Mesendoderm (in vitro differentiated cells): Measurements from ENCODE around the gene RAD50.

Experiments used
- DNase-seq: peaks from one replicate; pipeline ENCODE4 v3.0.0; 2013
- H2AK5ac ChIP-seq: 2 replicates; pipeline ENCODE4 v1.6.1; 2013; ENCODE audit warnings: low read length, inconsistent platforms
- H2BK120ac ChIP-seq: 2 replicates; pipeline ENCODE4 v1.6.1; 2013; ENCODE audit warnings: low read depth, mild to moderate bottlenecking, low read length, moderate library complexity, mixed read lengths
- H2BK15ac ChIP-seq: replicated peaks from 2 replicates; pipeline ENCODE4 v1.6.1; 2013; ENCODE audit warnings: low read depth, mild to moderate bottlenecking, moderate library complexity
- H2BK5ac ChIP-seq: 2 replicates; pipeline ENCODE4 v1.6.1; 2013; ENCODE audit warnings: low read length, inconsistent platforms
- H3K18ac ChIP-seq: 2 replicates; pipeline ENCODE4 v1.6.1; 2013; ENCODE audit warnings: mild to moderate bottlenecking, low read length, mixed read lengths
- H3K23ac ChIP-seq: one replicate; pipeline ENCODE4 v1.6.1; 2013; ENCODE audit warnings: low read length
- H3K27ac ChIP-seq: 2 replicates; pipeline ENCODE4 v1.5.1; 2013; ENCODE audit warnings: low read depth, mild to moderate bottlenecking, inconsistent platforms, low read length, moderate library complexity
- H3K27me3 ChIP-seq: 2 replicates; pipeline ENCODE4 v1.6.1; 2013; ENCODE audit warnings: low read length, control low read depth, mild to moderate bottlenecking, inconsistent platforms; ENCODE audit not compliant: insufficient read depth, poor library complexity
- H3K36me3 ChIP-seq: 2 replicates; pipeline ENCODE4 v1.6.1; 2013; ENCODE audit warnings: low read length, inconsistent platforms; ENCODE audit not compliant: control insufficient read depth, insufficient read depth
- H3K4ac ChIP-seq: one replicate; pipeline ENCODE4 v1.6.1; 2013; ENCODE audit warnings: low read depth, mild to moderate bottlenecking, low read length, moderate library complexity
- H3K4me1 ChIP-seq: 2 replicates; pipeline ENCODE4 v1.6.1; 2013; ENCODE audit warnings: low read depth, low read length, inconsistent platforms; ENCODE audit not compliant: control insufficient read depth
- H3K4me2 ChIP-seq: 2 replicates; pipeline ENCODE4 v1.6.1; 2013; ENCODE audit warnings: low read length
- H3K4me3 ChIP-seq: 2 replicates; pipeline ENCODE4 v1.5.1; 2013; ENCODE audit warnings: mild to moderate bottlenecking, low read length
- H3K56ac ChIP-seq: one replicate; pipeline ENCODE4 v1.6.1; 2013; ENCODE audit warnings: low read length
- H3K79me1 ChIP-seq: 2 replicates; pipeline ENCODE4 v1.6.1; 2013; ENCODE audit warnings: low read length, inconsistent platforms
- H3K79me2 ChIP-seq: 2 replicates; pipeline ENCODE4 v1.6.1; 2013; ENCODE audit warnings: mild to moderate bottlenecking, low read length; ENCODE audit not compliant: control insufficient read depth, insufficient read depth
- H3K9ac ChIP-seq: 2 replicates; pipeline ENCODE4 v1.6.1; 2013; ENCODE audit warnings: low read length, inconsistent platforms
- H4K5ac ChIP-seq: one replicate; pipeline ENCODE4 v1.6.1; 2013; ENCODE audit warnings: low read length
- H4K8ac ChIP-seq: one replicate; pipeline ENCODE4 v1.6.1; 2013; ENCODE audit warnings: low read depth, mild to moderate bottlenecking, control low read depth, low read length, moderate library complexity
- WGBS: extraction: QIAGEN DNeasy Blood & Tissue Kit; methylation state at CpG from one replicate; pipeline ENCODE4 v1.1.7; 2013; ENCODE audit warnings: low lambda C conversion rate, missing lambda C conversion rate; ENCODE audit not compliant: insufficient coverage; ENCODE audit errors: extremely low coverage; 5-methylcytosine and 5-hydroxymethylcytosine counted together

The RAD50 gene

DNA sequence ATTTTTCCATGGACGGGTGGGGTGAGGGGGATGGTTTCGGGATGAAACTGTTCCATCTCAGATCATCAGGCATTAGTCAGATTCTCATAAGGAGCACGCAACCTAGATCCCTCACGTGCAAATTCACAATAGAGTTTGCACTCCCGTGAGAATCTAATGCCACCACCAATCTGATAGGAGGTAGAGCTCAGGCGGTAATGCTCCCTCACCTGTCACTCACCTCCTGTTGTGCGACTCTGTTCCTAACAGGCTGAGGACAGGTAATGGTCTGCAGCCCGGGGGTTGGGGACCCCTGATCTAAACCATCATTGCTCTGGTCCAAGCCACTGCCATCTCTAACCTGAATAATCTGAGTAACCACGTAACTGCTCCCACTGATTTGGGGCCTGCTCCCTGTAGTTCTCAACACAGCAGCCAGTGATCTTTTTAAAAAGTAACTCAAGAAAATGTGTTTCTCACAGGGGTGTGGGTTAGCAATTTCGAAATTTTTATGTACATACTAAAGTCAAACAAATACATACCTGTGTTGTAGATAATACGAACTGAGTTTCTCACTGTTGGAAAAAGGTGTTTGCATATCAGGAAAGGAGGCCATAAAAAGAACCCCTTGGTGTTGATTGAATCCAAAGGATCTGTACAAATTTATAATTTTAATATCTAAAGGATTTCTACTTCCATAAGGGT is 89.9 kb downstream of the RAD50 start:
- H3K4me1 ChIP-seq, result no peaks in the 10 kb centered on the region
- H3K4me2 ChIP-seq, result no peak overlapping the region
- H3K79me1 ChIP-seq, result no peaks in the 10 kb centered on the region
- no peak overlapping the region for H4K5ac ChIP-seq
- no peak overlapping the region for H2BK5ac ChIP-seq
- no CpG with 5 or more reads among the region's 11 CpGs for WGBS
- H3K27me3 ChIP-seq, result no peaks in the 10 kb centered on the region
- no peak overlapping the region for H3K18ac ChIP-seq
- H2AK5ac ChIP-seq, result no peak overlapping the region
- no peak overlapping the region for H3K56ac ChIP-seq
- H3K23ac ChIP-seq, result no peak overlapping the region
- H3K27ac ChIP-seq, result no peak overlapping the region
- H4K8ac ChIP-seq, result no peak overlapping the region
- H3K36me3 ChIP-seq, result no peaks in the 10 kb centered on the region
- no peak overlapping the region for H3K9ac ChIP-seq
- no peak overlapping the region for H2BK120ac ChIP-seq
- H3K4me3 ChIP-seq, result no peak overlapping the region
- no peaks in the 10 kb centered on the region for H3K79me2 ChIP-seq
- no peak overlapping the region for H2BK15ac ChIP-seq
- DNase-seq, result no peak
- no peak overlapping the region for H3K4ac ChIP-seq

DNA sequence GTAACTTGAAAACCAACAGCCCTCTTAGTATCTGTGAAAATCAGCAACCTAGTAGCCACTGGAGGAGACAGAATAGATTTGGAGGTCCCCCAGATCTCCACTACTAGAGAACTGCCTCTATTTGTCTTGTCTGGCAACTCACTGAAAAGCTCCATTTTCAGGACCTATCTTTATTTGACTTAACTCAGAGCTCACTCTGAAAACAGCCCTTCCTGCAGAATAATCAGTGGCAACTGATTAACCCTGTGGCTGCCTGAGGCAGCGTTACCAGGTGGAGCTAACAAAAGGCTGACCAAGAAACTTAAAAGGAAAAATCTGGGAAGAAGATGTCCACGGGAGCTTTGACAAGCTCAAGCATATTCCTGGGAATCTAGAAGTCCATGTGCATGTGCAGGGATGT is 90.7 kb downstream of the RAD50 start:
- Histone ChIP-seq H2BK15ac (no peak overlapping the region), H3K79me2 (no peaks in the 10 kb centered on the region), H2BK120ac (no peak overlapping the region), H3K9ac (no peak overlapping the region), H3K27ac (no peak overlapping the region), H3K79me1 (no peaks in the 10 kb centered on the region), H3K4me2 (no peak overlapping the region), H3K4me3 (no peak overlapping the region), H2BK5ac (no peak overlapping the region), H3K23ac (no peak overlapping the region), H3K27me3 (no peaks in the 10 kb centered on the region), H4K8ac (no peak overlapping the region), H3K4ac (no peak overlapping the region), H4K5ac (no peak overlapping the region), H3K36me3 (no peaks in the 10 kb centered on the region), H3K18ac (no peak overlapping the region), H2AK5ac (no peak overlapping the region), H3K56ac (no peak overlapping the region), H3K4me1 (no peaks in the 10 kb centered on the region)
- DNase-seq, result no peak
- no CpG with 5 or more reads among the region's 2 CpGs for WGBS

DNA sequence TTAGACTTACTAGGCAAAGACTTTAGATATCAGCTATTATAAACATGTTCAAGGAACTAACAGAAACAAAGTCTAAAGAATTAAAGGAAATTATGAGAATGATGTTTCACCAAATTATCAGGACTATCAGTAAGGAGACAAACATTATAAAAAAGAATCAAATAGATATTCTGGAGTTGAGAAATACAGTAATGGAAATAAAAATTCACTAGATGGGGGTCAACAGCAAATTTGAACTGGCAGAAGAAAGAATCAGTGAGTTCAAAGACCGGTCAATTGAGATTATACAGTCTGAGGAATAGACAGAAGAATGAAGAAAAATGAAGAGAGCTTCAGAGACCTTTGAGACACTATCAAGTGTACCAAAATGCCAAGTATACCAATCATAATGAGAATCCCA is 91.6 kb downstream of the RAD50 start:
- WGBS, result no CpG with 5 or more reads among the region's 1 CpG
- no peak overlapping the region for H3K9ac ChIP-seq

DNA sequence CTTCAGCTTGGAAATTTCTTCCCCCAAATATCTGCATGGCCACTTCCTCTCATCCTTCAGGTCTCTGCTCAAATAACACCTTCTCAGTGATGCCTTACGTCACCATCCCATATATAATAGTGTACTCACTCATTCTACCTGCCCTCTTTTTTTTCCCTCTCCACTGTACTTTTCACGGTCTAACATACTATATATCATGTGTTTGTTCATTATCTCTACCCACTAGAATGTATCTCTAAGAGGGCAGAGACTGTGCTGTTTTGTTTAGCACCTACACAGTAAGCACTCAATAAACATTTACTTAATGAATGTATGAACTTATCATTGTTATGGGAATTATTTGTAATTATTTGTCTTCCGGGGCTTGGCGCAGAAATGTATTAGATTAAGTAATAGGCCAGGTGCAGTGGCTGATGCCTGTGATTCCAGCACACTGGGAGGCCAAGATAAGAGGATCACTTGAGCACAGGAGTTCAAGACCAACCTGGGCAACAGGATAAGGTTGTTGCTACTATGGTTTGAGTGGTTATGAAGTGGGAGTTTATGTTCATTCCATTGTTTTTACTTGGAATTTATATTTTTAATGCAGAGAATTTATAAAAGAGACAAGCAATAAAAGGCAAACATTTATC is 95.2 kb downstream of the RAD50 start:
- no peak overlapping the region for H4K8ac ChIP-seq
- WGBS, result no CpG with 5 or more reads among the region's 4 CpGs

More for the DNA sequence above, 91.6 kb downstream of the RAD50 start:
- no peak overlapping the region for H2BK15ac ChIP-seq
- H3K27me3 ChIP-seq, result no peaks in the 10 kb centered on the region
- no peak overlapping the region for H3K4me3 ChIP-seq
- H3K4me1 ChIP-seq, result no peaks in the 10 kb centered on the region
- H4K8ac ChIP-seq, result no peak overlapping the region
- no peak overlapping the region for H3K27ac ChIP-seq
- no peak overlapping the region for H3K56ac ChIP-seq
- no peak overlapping the region for H2BK120ac ChIP-seq
- no peaks in the 10 kb centered on the region for H3K36me3 ChIP-seq
- no peak overlapping the region for H4K5ac ChIP-seq
- no peak overlapping the region for H3K23ac ChIP-seq
- H2AK5ac ChIP-seq, result no peak overlapping the region
- no peak overlapping the region for H3K4ac ChIP-seq
- H3K4me2 ChIP-seq, result no peak overlapping the region
- no peak overlapping the region for H3K18ac ChIP-seq
- H2BK5ac ChIP-seq, result no peak overlapping the region
- no peaks in the 10 kb centered on the region for H3K79me2 ChIP-seq
- no peak for DNase-seq
- no peaks in the 10 kb centered on the region for H3K79me1 ChIP-seq

DNA sequence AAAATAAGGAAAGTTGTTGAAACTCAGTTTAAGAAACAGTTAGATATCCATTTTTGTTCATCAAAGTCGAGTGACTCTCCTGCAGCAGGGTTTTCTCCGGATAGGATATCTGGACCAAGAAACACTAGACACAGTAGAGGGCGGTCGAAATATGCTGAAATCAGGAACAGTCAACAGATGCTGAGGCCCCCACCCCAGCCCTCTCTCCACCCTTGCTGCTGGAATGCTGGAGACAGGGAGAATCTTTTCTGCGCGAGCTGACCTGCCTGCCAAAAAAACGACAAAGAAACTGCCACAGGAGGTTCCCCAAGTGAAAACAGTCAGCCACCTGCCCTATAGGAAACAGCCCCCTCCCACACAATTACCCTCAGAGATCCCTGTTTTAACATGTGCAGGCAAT is 96.9 kb downstream of the RAD50 start:
- Histone ChIP-seq H3K18ac (no peak overlapping the region), H3K56ac (no peak overlapping the region), H3K79me1 (no peaks in the 10 kb centered on the region), H3K27ac (no peak overlapping the region), H4K8ac (no peak overlapping the region), H2BK5ac (no peak overlapping the region), H4K5ac (no peak overlapping the region), H3K79me2 (no peaks in the 10 kb centered on the region), H3K4ac (no peak overlapping the region), H3K9ac (no peak overlapping the region), H2BK15ac (no peak overlapping the region), H3K27me3 (peaks cover 6% of the 10 kb centered on the region), H3K36me3 (no peaks in the 10 kb centered on the region), H2BK120ac (no peak overlapping the region), H3K4me1 (no peaks in the 10 kb centered on the region), H3K23ac (no peak overlapping the region), H3K4me2 (no peak overlapping the region), H3K4me3 (no peak overlapping the region), H2AK5ac (no peak overlapping the region)
- no peak for DNase-seq
- whole genome bisulfite sequencing, result no CpG with 5 or more reads among the region's 7 CpGs

More for the DNA sequence above, 95.2 kb downstream of the RAD50 start:
- Histone ChIP-seq H3K23ac (no peak overlapping the region), H3K4ac (no peak overlapping the region), H3K79me2 (no peaks in the 10 kb centered on the region), H2BK15ac (no peak overlapping the region), H3K9ac (no peak overlapping the region), H2BK5ac (no peak overlapping the region), H3K4me3 (no peak overlapping the region), H3K36me3 (no peaks in the 10 kb centered on the region), H3K4me1 (no peaks in the 10 kb centered on the region), H3K18ac (no peak overlapping the region), H3K27me3 (peaks cover 6% of the 10 kb centered on the region), H2BK120ac (no peak overlapping the region), H4K5ac (no peak overlapping the region), H3K79me1 (no peaks in the 10 kb centered on the region), H2AK5ac (no peak overlapping the region), H3K4me2 (no peak overlapping the region), H3K56ac (no peak overlapping the region), H3K27ac (no peak overlapping the region)
- no peak for DNase-seq
